K562 (cell line): ENCODE measurements around the gene DNAJC6. TPM values are rescaled to one million over a fixed set of nuclear protein-coding genes. Genes with fewer than 3 reads are reported as not detected.

Source experiments
- CHD4 ChIP-seq: fragments of 200-600 bp; sonication (generic); IDR thresholded peaks from 3 replicates; pipeline ENCODE4 v1.6.1; 2012; ENCODE audit warnings: low read depth, mild to moderate bottlenecking, mixed read lengths, low read length, inconsistent platforms; ENCODE audit not compliant: insufficient read depth, insufficient replicate concordance, poor library complexity, severe bottlenecking
- CREBBP ChIP-seq: IDR thresholded peaks from one replicate; pipeline ENCODE4 v1.6.1; 2012; ENCODE audit warnings: low read depth, mild to moderate bottlenecking, control low read depth, inconsistent platforms, low read length
- CTCF ChIP-seq, 3 experiments: IDR thresholded peaks in 2 of 3; conservative IDR thresholded peaks in 1 of 3; 2 replicates each; pipeline ENCODE4 v1.5.1; 2011 to 2012; ENCODE audit warnings: low read length in 3 of 3, mild to moderate bottlenecking in 3 of 3, control low read depth in 2 of 3, improper control_type of control experiment in 1 of 3, inconsistent platforms in 1 of 3, low read depth in 1 of 3, mixed read lengths in 1 of 3, moderate library complexity in 1 of 3; ENCODE audit not compliant: insufficient read depth in 2 of 3
- E4F1 ChIP-seq: fragments of 250-450 bp; sonication (Bioruptor Pico); IDR thresholded peaks from 2 replicates; pipeline ENCODE4 v1.5.0; 2021; ENCODE audit warnings: mild to moderate bottlenecking, borderline replicate concordance
- ETV1 ChIP-seq: fragments of 450-650 bp; conservative IDR thresholded peaks from 2 replicates; pipeline ENCODE4 v1.6.1; 2016; ENCODE audit warnings: missing genetic modification characterization, control low read depth, low read depth, missing compliant biosample characterization
- FOXA1 ChIP-seq: fragments of 450-650 bp; IDR thresholded peaks from 2 replicates; pipeline ENCODE4 v1.6.1; 2016; ENCODE audit warnings: mild to moderate bottlenecking, borderline replicate concordance
- HIVEP1 ChIP-seq: fragments of 250-450 bp; sonication (Bioruptor Pico); IDR thresholded peaks from 2 replicates; pipeline ENCODE4 v1.4.0; 2020; ENCODE audit warnings: mild to moderate bottlenecking
- HMBOX1 ChIP-seq: sonication (generic); IDR thresholded peaks from 2 replicates; pipeline ENCODE4 v1.6.1; 2016
- JUNB ChIP-seq: fragments of 450-650 bp; formaldehyde crosslinking; conservative IDR thresholded peaks from 2 replicates; pipeline ENCODE4 v1.4.0; 2020; ENCODE audit warnings: mild to moderate bottlenecking
- NFRKB ChIP-seq: fragments of 450-650 bp; IDR thresholded peaks from 2 replicates; pipeline ENCODE4 v1.6.1; 2016; ENCODE audit warnings: low read depth
- NFXL1 ChIP-seq: fragments of 450-650 bp; formaldehyde crosslinking; IDR thresholded peaks from 2 replicates; pipeline ENCODE4 v1.4.0; 2021; ENCODE audit warnings: mild to moderate bottlenecking
- PPARD ChIP-seq: fragments of 250-450 bp; sonication (Bioruptor Pico); IDR thresholded peaks from 2 replicates; pipeline ENCODE4 v1.8.0; 2022; ENCODE audit warnings: inconsistent platforms, mild to moderate bottlenecking, moderate library complexity
- SMAD2 ChIP-seq: fragments of 150-350 bp; IDR thresholded peaks from 2 replicates; pipeline ENCODE4 v1.6.1; 2014; ENCODE audit warnings: low read depth, mild to moderate bottlenecking, low read length
- TCF3 ChIP-seq: sonication (generic); formaldehyde crosslinking; IDR thresholded peaks from 2 replicates; pipeline ENCODE4 v1.4.0; 2020; ENCODE audit warnings: mild to moderate bottlenecking, missing genetic modification reagents
- TFE3 ChIP-seq: fragments of 450-650 bp; formaldehyde crosslinking; IDR thresholded peaks from 2 replicates; pipeline ENCODE4 v1.4.0; 2020; ENCODE audit warnings: mild to moderate bottlenecking, mixed read lengths
- ZNF274 ChIP-seq: IDR thresholded peaks from 2 replicates; pipeline ENCODE4 v1.6.1; 2011; ENCODE audit warnings: low read depth, mild to moderate bottlenecking, low read length, moderate library complexity, borderline replicate concordance
- ZNF277 ChIP-seq: fragments of 250-450 bp; sonication (Bioruptor Pico); IDR thresholded peaks from 2 replicates; pipeline ENCODE4 v1.8.0; 2022; ENCODE audit warnings: inconsistent platforms, mild to moderate bottlenecking, moderate library complexity, borderline replicate concordance
- ZNF408 ChIP-seq: fragments of 250-450 bp; sonication (Bioruptor Pico); IDR thresholded peaks from 2 replicates; pipeline ENCODE4 v1.4.0; 2020; ENCODE audit warnings: low read depth, mild to moderate bottlenecking, moderate library complexity
- ZSCAN32 ChIP-seq: fragments of 450-650 bp; formaldehyde crosslinking; IDR thresholded peaks from 2 replicates; pipeline ENCODE4 v1.4.0; 2020; ENCODE audit warnings: mild to moderate bottlenecking, moderate library complexity
- polyA plus RNA-seq, 8 experiments: library from polyadenylated mRNA; depleted of rRNA in 4 of 8; stranded (reverse) in 5 of 8; unstranded in 3 of 8; fragments of >200 nt; fragmentation: Nextera tagmentation in 2 of 8; fragmentation: Illumina TruSeq in 1 of 8; extraction: Ambion mirVana in 2 of 8; extraction: Trizol in 1 of 8; gene quantifications; 2 replicates each; pipeline versions ENCODE4 v1.2.1 to v1.2.3, GENCODE V29; 2011 to 2014; ENCODE audit warnings: inconsistent platforms in 1 of 8, missing spikeins in 1 of 8
- total RNA-seq, 7 experiments: library from RNA; depleted of rRNA in 6 of 7; stranded (reverse); fragments of >200 nt in 6 of 7; fragmentation: Illumina TruSeq in 2 of 7; extraction: Trizol in 2 of 7; gene quantifications; 2 replicates each; pipeline versions ENCODE4 v1.2.1 to v1.2.3, GENCODE V29; 2011 to 2021; ENCODE audit warnings: low replicate concordance in 1 of 7

Gene DNAJC6
- total and polyA plus RNA-seq, 9 of the 15 experiments (the other 6 are each of a cell fraction or from before 2014, with no cell fraction given): 6.7 to 78.7 (median 28.0) TPM

- no peak for TF ChIP-seq ZNF408
- TF ChIP-seq ETV1: peak; percentile 83
- TF ChIP-seq E4F1 (CRISPR knock-in tag): no peak
- TF ChIP-seq CHD4: no peak
- TF ChIP-seq HMBOX1: no peak
- TF ChIP-seq ZNF274: no peak
- no peak for TF ChIP-seq HIVEP1 (CRISPR knock-in tag)
- no peak; the same call in 1 of the 2 replicates for TF ChIP-seq JUNB
- no peak for TF ChIP-seq TFE3 (CRISPR knock-in tag)
- TF ChIP-seq ZSCAN32 (CRISPR knock-in tag): no peak
- no peak for TF ChIP-seq SMAD2
- no peak for TF ChIP-seq ZNF277 (CRISPR knock-in tag)
- TF ChIP-seq NFRKB: peak; percentile 85
- no peak for TF ChIP-seq CTCF (IDR thresholded peaks at IDR 0.05 in 2 of 3, conservative IDR thresholded peaks at IDR 0.05 in 1 of 3; ENCODE audit: insufficient read depth in 2 of 3, low read depth in 1 of 3, low read length in 3 of 3)
- TF ChIP-seq PPARD (CRISPR knock-in tag): no peak
- no peak for TF ChIP-seq CREBBP
- TF ChIP-seq FOXA1: no peak
- no peak for TF ChIP-seq NFXL1 (CRISPR knock-in tag)
- no peak for TF ChIP-seq TCF3 (CRISPR knock-in tag)
These were observed 111.4 kb downstream of the DNAJC6 start, which contains the start of the genes LEPR and LEPROT (continued) for GRCh38 chr1:65420590-65421350.
